ENCODE measurements around the gene PINLYP. TPM values are rescaled to one million over a fixed set of nuclear protein-coding genes. Genes with fewer than 3 reads are reported as not detected.

Gene PINLYP
- total RNA-seq, 2 experiments from 2014 or later = 0.40 to 4.9 TPM

GRCh38 chr19:43561139-43561970 lies 14.2 kb upstream of the PINLYP start:
- H3K9me3 ChIP-seq (ENCODE audit: low read length) = no peaks in the 10 kb centered on the region
- POLR2A ChIA-PET = interaction anchor here (0.8 kb wide), 1 partner anchor 234 kb away, joined by 3 read pairs; no protein-coding TSS in a partner anchor
- no peaks in the 10 kb centered on the region for H4K20me1 ChIP-seq (ENCODE audit: insufficient read depth, low read length)
- H3K36me3 ChIP-seq (ENCODE audit: insufficient read depth, low read length) = peaks cover 49% of the 10 kb centered on the region
- BruUV-seq (replicated peaks) = no TSS peak
- no peak overlapping the region for H3K27ac ChIP-seq (ENCODE audit: low read depth, low read length, poor library complexity, severe bottlenecking)
- peaks cover 8% of the 10 kb centered on the region for H3K4me1 ChIP-seq (ENCODE audit: insufficient read depth, low read length, poor library complexity, severe bottlenecking)
- H2AFZ ChIP-seq (ENCODE audit: low read length) = no peak overlapping the region
- no peak overlapping the region for H3K4me2 ChIP-seq (ENCODE audit: low read length)
- CTCF ChIA-PET (ENCODE audit: unreplicated experiment) = interaction anchor here (1.1 kb wide), 1 partner anchor 26 kb away, joined by 3 read pairs; no protein-coding TSS in a partner anchor
- no peaks in the 10 kb centered on the region for H3K9me2 ChIP-seq (ENCODE audit: insufficient read depth, low read length)
- DNase-seq (ENCODE audit: low spot score) = no peak
- no peaks in the 10 kb centered on the region for H3K79me2 ChIP-seq (ENCODE audit: insufficient read depth, low read depth, low read length)
- no peak for TF ChIP-seq CTCF (conservative IDR thresholded peaks at IDR 0.05; ENCODE audit: low read length)
- TF ChIP-seq EZH2phosphoT487 (IDR thresholded peaks at IDR 0.05; ENCODE audit: borderline replicate concordance, low read depth, low read length) = no peak
- intact Hi-C loops (cut with micrococcal nuclease; ENCODE audit: unreplicated experiment) = no loop called here
- no peak overlapping the region for H3K4me3 ChIP-seq (ENCODE audit: low read depth, low read length, poor library complexity, severe bottlenecking)

- no peaks in the 10 kb centered on the region for H3K79me2 ChIP-seq (ENCODE audit: insufficient read depth, low read depth, low read length)
- no peaks in the 10 kb centered on the region for H3K9me2 ChIP-seq (ENCODE audit: insufficient read depth, low read length)
- H3K4me1 ChIP-seq (ENCODE audit: insufficient read depth, low read length, poor library complexity, severe bottlenecking) = peaks cover 8% of the 10 kb centered on the region
- H2AFZ ChIP-seq (ENCODE audit: low read length) = no peak overlapping the region
- no peak for DNase-seq (ENCODE audit: low spot score)
- no peak for TF ChIP-seq EZH2phosphoT487 (IDR thresholded peaks at IDR 0.05; ENCODE audit: borderline replicate concordance, low read depth, low read length)
- no peak for TF ChIP-seq CTCF (conservative IDR thresholded peaks at IDR 0.05; ENCODE audit: low read length)
- H3K9me3 ChIP-seq (ENCODE audit: low read length) = no peaks in the 10 kb centered on the region
- H4K20me1 ChIP-seq (ENCODE audit: insufficient read depth, low read length) = no peaks in the 10 kb centered on the region
- ChIA-PET CTCF (ENCODE audit: unreplicated experiment) (no interaction called here), POLR2A (no interaction called here)
- no peak overlapping the region for H3K27ac ChIP-seq (ENCODE audit: low read depth, low read length, poor library complexity, severe bottlenecking)
- H3K36me3 ChIP-seq (ENCODE audit: insufficient read depth, low read length) = peaks cover 48% of the 10 kb centered on the region
- H3K4me2 ChIP-seq (ENCODE audit: low read length) = no peak overlapping the region; the same call in 1 of the 2 replicates
- intact Hi-C loops (cut with micrococcal nuclease; ENCODE audit: unreplicated experiment) = no loop called here
- no peak overlapping the region for H3K4me3 ChIP-seq (ENCODE audit: low read depth, low read length, poor library complexity, severe bottlenecking)
- BruUV-seq (replicated peaks) = no TSS peak
Observed at GRCh38 chr19:43562226-43562697, 13.3 kb upstream of the PINLYP start.

GRCh38 chr19:43562698-43563241 lies 12.8 kb upstream of the PINLYP start:
- Histone ChIP-seq H3K4me2 (ENCODE audit: low read length) (peak overlapping the region; percentile 50; the same call in 1 of the 2 replicates), H4K20me1 (ENCODE audit: insufficient read depth, low read length) (no peaks in the 10 kb centered on the region), H2AFZ (ENCODE audit: low read length) (no peak overlapping the region), H3K4me1 (ENCODE audit: insufficient read depth, low read length, poor library complexity, severe bottlenecking) (peaks cover 8% of the 10 kb centered on the region), H3K79me2 (ENCODE audit: insufficient read depth, low read depth, low read length) (no peaks in the 10 kb centered on the region), H3K9me3 (ENCODE audit: low read length) (no peaks in the 10 kb centered on the region), H3K27ac (ENCODE audit: low read depth, low read length, poor library complexity, severe bottlenecking) (no peak overlapping the region), H3K36me3 (ENCODE audit: insufficient read depth, low read length) (peaks cover 46% of the 10 kb centered on the region), H3K9me2 (ENCODE audit: insufficient read depth, low read length) (no peaks in the 10 kb centered on the region), H3K4me3 (ENCODE audit: low read depth, low read length, poor library complexity, severe bottlenecking) (no peak overlapping the region)
- intact Hi-C loops (cut with micrococcal nuclease; ENCODE audit: unreplicated experiment) = no loop called here
- BruUV-seq (replicated peaks) = no TSS peak
- peak; percentile 25 for DNase-seq (ENCODE audit: low spot score)
- TF ChIP-seq CTCF (conservative IDR thresholded peaks at IDR 0.05; ENCODE audit: low read length) (no peak), EZH2phosphoT487 (IDR thresholded peaks at IDR 0.05; ENCODE audit: borderline replicate concordance, low read depth, low read length) (no peak)
- CTCF ChIA-PET (ENCODE audit: unreplicated experiment) = no interaction called here
- POLR2A ChIA-PET = no interaction called here
